Stomach (tissue), 4 donors: ENCODE measurements around the gene LRMDA.

Experiments
- EP300 ChIP-seq: sonication (generic); formaldehyde crosslinking; IDR thresholded peaks from one replicate; pipeline ENCODE4 v1.6.1; 2017; ENCODE audit warnings: antibody characterized with exemption
- POLR2A ChIP-seq, 4 donors: fragments of 450-650 bp; IDR thresholded peaks; one replicate each; pipeline ENCODE4 v1.6.1; 2016; ENCODE audit warnings: antibody characterized with exemption in 4 of 4, control low read depth in 2 of 4, mild to moderate bottlenecking in 1 of 4, moderate library complexity in 1 of 4
- POLR2AphosphoS5 ChIP-seq, 3 donors: sonication (generic); formaldehyde crosslinking; IDR thresholded peaks; one replicate each; pipeline ENCODE4 v1.6.1; 2016; ENCODE audit warnings: antibody characterized with exemption in 3 of 3
- TF ChIP-seq, protein P1 (sequence below), 7 experiments: fragments of 450-650 bp in 4 of 7; fragments of 200-600 bp in 3 of 7; sonication (generic) in 3 of 7; IDR thresholded peaks; one replicate each; pipeline ENCODE4 v1.5.1; 2016 to 2019; ENCODE audit warnings: antibody characterized with exemption in 7 of 7, control low read depth in 2 of 7, mild to moderate bottlenecking in 1 of 7

GRCh38 chr10:75508239-75508813, 76.9 kb downstream of the LRMDA start:
- peak; percentile 70 to 90 (median 89) for TF ChIP-seq POLR2AphosphoS5 (IDR thresholded peaks at IDR 0.05)
- TF ChIP-seq, protein P1, sequence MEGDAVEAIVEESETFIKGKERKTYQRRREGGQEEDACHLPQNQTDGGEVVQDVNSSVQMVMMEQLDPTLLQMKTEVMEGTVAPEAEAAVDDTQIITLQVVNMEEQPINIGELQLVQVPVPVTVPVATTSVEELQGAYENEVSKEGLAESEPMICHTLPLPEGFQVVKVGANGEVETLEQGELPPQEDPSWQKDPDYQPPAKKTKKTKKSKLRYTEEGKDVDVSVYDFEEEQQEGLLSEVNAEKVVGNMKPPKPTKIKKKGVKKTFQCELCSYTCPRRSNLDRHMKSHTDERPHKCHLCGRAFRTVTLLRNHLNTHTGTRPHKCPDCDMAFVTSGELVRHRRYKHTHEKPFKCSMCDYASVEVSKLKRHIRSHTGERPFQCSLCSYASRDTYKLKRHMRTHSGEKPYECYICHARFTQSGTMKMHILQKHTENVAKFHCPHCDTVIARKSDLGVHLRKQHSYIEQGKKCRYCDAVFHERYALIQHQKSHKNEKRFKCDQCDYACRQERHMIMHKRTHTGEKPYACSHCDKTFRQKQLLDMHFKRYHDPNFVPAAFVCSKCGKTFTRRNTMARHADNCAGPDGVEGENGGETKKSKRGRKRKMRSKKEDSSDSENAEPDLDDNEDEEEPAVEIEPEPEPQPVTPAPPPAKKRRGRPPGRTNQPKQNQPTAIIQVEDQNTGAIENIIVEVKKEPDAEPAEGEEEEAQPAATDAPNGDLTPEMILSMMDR (IDR thresholded peaks at IDR 0.05) = no peak
- TF ChIP-seq POLR2A (IDR thresholded peaks at IDR 0.05) = no peak
- TF ChIP-seq EP300 = no peak
